GM19351 (cell line): ENCODE data around the gene PCCA.
"Not testable (repeated sequence)": the region's sequence is repeated elsewhere in the genome, so short reads cannot be mapped to it uniquely, and the experiment has no call there.

Experiments
- ATAC-seq: cut with Tn5 transposase; IDR thresholded peaks from one replicate; pipeline ENCODE4 v1.9.1; 2021; ENCODE audit warnings: mild to moderate bottlenecking, moderate library complexity; ENCODE audit not compliant: unreplicated experiment

Gene PCCA

GRCh38 chr13:100349594-100349993 lies 260.7 kb downstream of the PCCA start:
- ATAC-seq: no peak

- no peak for ATAC-seq
Observed at GRCh38 chr13:100350601-100351000, 261.7 kb downstream of the PCCA start.

- ATAC-seq: no peak
Observed at GRCh38 chr13:100356426-100356825, 267.5 kb downstream of the PCCA start.

- no peak for ATAC-seq
Observed at GRCh38 chr13:100356889-100357288, 268.0 kb downstream of the PCCA start.

- no peak for ATAC-seq
Observed at GRCh38 chr13:100357764-100358163, 268.9 kb downstream of the PCCA start.

- ATAC-seq: no peak
Observed at GRCh38 chr13:100361504-100361903, 272.6 kb downstream of the PCCA start.

- no peak for ATAC-seq
Observed at GRCh38 chr13:100362371-100362770, 273.5 kb downstream of the PCCA start.

- no peak for ATAC-seq
Observed at GRCh38 chr13:100362781-100363180, 273.9 kb downstream of the PCCA start.

- ATAC-seq: no peak
Observed at GRCh38 chr13:100363285-100363711, 274.4 kb downstream of the PCCA start.

GRCh38 chr13:100363874-100364273 lies 275.0 kb downstream of the PCCA start:
- ATAC-seq: no peak

- no peak for ATAC-seq
Observed at GRCh38 chr13:100364591-100364990, 275.7 kb downstream of the PCCA start.

- no peak for ATAC-seq
Observed at GRCh38 chr13:100365680-100366079, 276.8 kb downstream of the PCCA start.

- no peak for ATAC-seq
Observed at GRCh38 chr13:100378533-100378932, 289.6 kb downstream of the PCCA start.

- ATAC-seq: no peak
Observed at GRCh38 chr13:100381595-100382224, 292.8 kb downstream of the PCCA start.

GRCh38 chr13:100382785-100383184 lies 293.9 kb downstream of the PCCA start:
- ATAC-seq: no peak

- ATAC-seq: no peak
Observed at GRCh38 chr13:100387416-100387815, 298.5 kb downstream of the PCCA start.

GRCh38 chr13:100388150-100388549 lies 299.3 kb downstream of the PCCA start:
- not testable (repeated sequence) for ATAC-seq

- no peak for ATAC-seq
Observed at GRCh38 chr13:100388923-100389322, 300.0 kb downstream of the PCCA start.

GRCh38 chr13:100389617-100390016 lies 300.7 kb downstream of the PCCA start:
- ATAC-seq: no peak

GRCh38 chr13:100392709-100393630 lies 304.1 kb downstream of the PCCA start:
- ATAC-seq: no peak

GRCh38 chr13:100394005-100394695 lies 305.3 kb downstream of the PCCA start:
- ATAC-seq: peak; percentile 93
